Putamen (tissue), 1 donor: ENCODE data around the gene KLLN.
"Not testable (repeated sequence)": the region's sequence is repeated elsewhere in the genome, so short reads cannot be mapped to it uniquely, and the experiment has no call there.

Experiments used
- DNase-seq: peaks from one replicate; pipeline ENCODE4 v3.0.0-alpha.2; 2016; ENCODE audit warnings: low spot score

The KLLN gene, protein sequence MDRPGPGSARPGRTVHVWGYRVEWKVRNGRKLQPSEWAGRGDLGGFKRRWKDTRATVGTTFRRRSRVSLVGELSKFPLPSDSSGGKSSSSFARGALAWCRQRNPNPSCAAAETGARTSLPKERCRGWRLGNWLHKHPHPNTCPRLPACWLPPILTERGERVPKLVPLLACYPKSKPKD

DNA sequence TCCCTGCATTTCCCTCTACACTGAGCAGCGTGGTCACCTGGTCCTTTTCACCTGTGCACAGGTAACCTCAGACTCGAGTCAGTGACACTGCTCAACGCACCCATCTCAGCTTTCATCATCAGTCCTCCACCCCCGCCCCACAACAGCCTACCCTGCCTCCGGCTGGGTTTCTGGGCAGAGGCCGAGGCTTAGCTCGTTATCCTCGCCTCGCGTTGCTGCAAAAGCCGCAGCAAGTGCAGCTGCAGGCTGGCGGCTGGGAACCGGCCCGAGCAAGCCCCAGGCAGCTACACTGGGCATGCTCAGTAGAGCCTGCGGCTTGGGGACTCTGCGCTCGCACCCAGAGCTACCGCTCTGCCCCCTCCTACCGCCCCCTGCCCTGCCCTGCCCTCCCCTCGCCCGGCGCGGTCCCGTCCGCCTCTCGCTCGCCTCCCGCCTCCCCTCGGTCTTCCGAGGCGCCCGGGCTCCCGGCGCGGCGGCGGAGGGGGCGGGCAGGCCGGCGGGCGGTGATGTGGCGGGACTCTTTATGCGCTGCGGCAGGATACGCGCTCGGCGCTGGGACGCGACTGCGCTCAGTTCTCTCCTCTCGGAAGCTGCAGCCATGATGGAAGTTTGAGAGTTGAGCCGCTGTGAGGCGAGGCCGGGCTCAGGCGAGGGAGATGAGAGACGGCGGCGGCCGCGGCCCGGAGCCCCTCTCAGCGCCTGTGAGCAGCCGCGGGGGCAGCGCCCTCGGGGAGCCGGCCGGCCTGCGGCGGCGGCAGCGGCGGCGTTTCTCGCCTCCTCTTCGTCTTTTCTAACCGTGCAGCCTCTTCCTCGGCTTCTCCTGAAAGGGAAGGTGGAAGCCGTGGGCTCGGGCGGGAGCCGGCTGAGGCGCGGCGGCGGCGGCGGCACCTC, at the start of gene KLLN, which contains the start of gene PTEN:
Gene KLLN, minus strand, starts transcription at position 481 of the 891 bp plus-strand sequence. CDS start 1,046 bp downstream, outside the sequence.
Gene PTEN, plus strand, starts transcription at position 573 of the 891 bp plus-strand sequence. CDS start 845 bp downstream, outside the sequence.
- DNase-seq = peak; percentile 91

DNA sequence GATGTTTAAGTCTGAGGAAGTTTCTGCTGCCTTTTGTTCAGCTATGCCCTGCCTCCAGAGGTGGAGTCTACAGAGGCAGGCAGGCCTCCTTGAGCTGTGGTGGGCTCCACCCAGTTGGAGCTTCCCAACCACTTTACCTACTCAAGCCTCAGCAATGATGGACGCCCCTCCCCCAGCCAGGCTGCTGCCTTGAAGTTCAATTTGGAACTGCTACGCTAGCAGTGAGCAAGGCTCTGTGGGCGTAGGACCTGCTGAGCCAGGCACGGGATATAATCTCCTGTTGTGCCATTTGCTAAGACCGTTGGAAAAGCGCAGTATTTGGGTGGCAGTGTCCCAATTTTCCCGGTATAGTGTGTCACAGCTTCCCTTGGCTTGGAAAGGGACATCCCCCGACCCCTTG, 40.1 kb upstream of the KLLN start:
- DNase-seq = not testable (repeated sequence)

DNA sequence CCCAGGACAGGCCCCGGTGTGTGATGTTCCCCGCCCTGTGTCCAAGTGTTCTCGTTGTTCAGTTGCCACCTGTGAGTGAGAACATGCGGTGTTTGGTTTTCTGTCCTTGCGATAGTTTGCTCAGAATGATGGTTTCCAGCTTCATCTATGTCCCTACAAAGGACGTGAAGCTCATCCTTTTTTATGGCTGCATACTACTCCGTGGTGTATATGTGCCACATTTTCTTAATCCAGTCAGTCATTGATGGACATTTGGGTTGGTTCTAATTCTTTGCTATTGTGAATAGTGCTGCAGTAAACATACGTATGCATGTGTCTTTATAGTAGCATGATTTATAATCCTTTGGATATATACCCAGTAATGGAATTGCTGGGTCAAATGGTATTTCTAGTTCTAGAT, 34.6 kb upstream of the KLLN start:
- DNase-seq = not testable (repeated sequence)

DNA sequence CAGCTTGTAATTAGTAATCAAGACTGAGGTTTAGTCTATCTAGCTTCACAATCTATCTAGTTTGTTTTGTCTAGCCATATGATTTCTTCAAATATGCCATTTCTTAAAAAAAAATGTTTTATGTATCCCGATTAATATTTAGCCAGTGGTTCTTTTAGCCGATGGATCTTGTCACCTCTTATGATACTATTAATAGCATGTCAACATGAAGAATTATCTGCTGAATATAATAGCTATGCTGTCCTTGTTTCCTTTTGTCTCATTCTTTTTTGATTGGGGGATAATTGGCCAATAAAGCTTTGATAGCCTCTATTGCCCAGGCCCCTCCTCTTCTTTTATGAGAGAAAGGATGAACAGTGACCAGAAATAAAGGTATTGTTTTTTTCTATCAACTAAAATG, 32.9 kb upstream of the KLLN start:
- DNase-seq = no peak

DNA sequence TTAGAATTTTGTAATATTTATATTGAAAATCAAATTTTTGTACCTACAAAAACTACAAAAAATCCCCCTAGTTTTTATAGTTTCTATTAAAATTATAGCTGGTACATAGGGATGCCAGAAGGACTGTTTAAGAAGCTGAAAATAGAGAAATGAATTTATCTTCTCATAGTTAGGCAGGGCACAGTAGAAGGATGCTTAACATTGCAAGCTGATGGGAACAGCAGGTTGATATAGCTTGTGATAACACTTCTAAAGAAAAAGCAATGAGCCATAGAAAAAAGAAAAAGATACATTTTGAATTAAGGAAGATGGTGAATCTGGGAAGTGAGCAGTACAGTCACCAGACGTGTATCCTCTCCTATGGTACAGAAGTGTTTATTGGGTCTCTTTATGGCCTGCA, 32.1 kb upstream of the KLLN start:
- no peak for DNase-seq

DNA sequence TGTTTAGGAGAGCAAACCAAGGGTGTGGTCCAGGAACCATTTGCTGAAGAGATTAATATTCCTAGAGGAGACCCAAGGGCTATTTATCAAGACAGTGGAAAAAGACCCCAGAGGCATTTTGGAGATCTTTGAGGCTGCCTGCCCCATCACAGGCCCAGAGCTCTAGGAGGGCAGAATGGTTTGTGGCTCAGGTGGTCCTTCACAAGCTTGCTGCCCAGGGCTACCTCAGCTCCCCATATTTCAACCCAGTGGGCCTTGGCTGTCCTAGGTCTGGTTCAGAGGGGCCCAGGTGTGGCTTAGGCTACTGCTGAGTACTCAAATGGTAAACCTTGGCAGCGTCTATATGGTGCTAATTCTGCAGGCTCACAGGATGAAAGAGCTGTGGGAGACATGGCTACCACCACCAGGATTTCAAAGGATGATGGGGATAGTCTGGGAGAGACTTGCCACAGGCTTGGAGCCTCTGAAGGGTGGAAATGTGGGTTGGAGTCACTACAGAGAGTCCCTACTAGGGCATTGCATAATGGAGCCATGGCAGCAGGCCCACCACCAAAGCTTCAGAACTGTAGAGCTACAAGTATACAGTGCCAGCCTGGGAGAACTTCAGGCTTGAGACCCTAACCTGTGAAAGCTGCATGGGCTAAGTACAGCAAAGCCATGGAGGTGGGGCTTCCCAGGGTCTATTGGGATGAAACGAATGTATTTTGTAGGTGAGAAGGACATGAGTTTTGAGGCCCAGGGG, 24.4 kb upstream of the KLLN start:
- no peak for DNase-seq

DNA sequence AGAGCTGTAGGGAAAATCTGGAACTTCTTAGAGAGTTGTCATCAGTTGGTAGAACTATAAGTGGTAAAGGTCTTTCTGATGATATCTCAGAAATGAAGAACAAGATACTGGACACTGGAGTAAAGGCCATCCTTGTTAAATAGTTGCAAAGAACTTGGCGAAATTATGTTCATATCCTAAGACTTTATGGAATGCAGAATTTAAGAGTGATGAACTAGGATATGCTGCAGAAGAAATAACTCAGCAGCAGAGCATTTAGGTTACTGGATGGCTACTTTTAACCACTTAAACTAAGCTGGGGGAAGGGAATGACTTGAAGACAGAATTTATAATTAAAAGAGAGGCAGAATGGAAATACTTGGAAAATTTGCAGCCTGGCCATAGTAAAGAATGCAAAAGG, 23.8 kb upstream of the KLLN start:
- no peak for DNase-seq

DNA sequence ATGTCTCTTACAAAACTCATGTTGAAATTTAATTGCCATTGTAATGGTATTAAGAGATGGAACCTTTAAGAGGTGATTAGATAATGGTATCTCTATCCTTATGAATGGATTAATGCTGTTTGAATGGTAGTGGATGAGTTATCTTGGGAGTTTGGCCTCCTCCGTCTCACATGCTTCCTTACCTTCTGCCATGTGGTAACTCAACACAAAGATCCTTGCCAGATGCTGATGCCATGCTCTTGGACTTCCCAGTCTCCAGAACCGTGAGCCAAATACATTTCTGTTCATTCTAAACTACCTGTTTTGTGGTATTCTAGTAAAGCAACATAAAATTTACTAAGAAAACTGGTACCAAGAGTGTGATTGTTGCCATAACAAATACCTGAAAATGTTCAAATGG, 23.3 kb upstream of the KLLN start:
- no peak for DNase-seq

DNA sequence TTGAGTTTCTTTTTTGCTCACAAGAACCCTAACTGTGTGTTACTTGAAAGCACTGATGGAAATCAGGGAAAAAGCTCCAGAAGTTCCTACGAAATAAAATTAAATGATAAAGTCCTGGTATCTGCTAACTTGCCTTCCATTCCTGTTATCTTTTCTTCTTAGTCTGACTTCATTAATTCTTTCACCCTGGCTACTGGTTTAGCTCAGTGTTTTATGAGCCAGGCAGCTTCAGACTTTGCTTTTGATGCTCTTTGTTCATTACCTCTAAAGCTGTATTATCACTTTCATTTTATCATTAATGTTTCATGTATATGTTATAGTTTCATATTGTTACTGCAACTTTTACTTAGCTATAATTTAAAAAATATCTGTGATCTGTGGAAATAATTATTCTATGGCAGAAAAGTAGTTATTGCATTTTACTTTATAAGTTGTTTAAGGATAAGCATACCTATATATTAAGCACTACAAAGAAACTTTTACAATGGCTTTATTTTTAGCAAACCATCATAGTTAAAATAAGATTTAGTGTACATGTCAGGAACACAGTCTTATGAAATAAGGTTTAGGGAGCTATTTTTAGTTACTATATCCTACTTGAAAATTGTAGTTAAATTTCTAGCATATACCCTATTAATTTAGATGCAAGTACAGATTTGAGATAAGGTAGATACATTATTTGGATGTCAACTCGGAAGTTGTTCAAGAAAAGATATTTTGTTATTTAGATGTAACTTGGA, 19.4 kb upstream of the KLLN start:
- DNase-seq = no peak

DNA sequence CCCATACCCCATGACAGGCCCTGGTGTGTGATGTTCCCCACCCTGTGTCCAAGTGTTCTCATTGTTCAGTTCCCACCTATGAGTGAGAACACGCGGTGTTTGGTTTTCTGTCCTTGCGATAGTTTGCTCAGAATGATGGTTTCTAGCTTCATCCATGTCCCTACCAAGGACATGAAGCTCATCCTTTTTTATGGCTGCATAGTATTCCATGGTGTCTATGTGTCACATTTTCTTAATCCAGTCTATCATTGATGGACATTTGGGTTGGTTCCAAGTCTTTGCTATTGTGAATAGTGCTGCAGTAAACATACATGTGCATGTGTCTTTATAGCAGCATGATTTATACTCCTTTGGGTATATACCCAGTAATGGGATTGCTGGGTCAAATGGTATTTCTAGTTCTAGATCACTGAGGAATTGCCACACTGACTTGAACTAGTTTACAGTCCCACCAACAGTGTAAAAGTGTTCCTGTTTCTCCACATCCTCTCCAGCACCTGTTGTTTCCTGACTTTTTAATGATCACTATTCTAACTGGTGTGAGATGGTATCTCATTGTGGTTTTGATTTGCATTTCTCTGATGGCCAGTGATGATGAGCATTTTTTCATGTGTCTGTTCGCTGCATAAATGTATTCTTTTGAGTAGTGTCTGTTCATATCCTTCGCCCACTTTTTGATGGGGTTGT, 18.2 kb upstream of the KLLN start:
- not testable (repeated sequence) for DNase-seq

DNA sequence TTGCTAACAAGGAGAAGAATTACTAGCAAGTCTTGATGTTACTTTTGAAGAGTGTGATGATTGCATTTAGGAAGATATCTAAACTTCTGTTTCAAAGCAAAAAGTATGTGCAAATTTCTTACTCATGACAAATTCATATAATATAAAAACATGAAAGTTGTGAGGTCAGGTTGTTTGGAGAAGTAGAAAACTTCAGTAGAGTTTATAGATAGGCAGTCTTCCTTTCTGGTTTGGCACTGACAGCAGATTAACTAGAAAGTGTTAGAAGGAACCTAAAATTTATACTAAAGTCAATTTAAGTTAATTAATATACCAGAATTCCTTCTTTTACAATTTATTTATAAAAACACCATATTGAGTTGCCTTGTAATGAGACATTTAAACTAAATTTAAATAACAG, 17.0 kb upstream of the KLLN start:
- no peak for DNase-seq

DNA sequence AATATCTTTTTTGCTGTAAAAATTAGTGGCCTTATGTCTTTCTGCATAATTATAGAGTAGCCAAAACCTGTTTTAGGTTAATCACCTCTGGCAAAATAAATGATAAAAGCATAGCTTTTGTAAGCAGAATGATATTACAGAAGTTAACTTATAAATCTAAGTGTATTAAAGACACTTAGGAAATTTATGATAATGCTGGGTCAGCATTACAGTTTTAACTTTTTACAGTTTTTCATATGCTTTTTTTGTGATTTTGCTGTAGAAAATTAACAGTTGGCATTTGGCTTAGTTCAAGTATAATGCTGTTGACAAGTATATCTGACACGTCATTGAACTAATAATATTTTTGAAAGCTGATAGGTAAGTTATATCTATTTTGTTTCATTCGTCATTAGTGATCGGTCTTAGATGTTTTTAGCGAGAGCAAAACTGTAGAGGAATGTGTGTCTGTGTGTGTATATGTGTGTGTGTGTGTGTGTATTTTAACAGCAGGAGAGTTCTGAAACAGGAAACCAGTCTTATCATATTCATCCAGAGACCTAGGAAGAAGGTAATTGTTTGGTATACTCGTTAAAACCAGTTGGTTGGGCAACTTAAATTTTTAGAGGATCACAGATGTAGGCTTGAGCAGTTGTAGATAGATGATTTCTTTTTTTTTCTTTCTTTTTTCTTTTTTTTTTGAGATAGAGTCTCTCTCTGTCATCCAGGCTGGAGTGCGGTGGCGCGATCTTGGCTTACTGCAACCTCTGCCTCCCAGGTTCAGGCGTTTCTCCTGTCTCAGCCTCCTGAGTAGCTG, 15.5 kb upstream of the KLLN start:
- no peak for DNase-seq

DNA sequence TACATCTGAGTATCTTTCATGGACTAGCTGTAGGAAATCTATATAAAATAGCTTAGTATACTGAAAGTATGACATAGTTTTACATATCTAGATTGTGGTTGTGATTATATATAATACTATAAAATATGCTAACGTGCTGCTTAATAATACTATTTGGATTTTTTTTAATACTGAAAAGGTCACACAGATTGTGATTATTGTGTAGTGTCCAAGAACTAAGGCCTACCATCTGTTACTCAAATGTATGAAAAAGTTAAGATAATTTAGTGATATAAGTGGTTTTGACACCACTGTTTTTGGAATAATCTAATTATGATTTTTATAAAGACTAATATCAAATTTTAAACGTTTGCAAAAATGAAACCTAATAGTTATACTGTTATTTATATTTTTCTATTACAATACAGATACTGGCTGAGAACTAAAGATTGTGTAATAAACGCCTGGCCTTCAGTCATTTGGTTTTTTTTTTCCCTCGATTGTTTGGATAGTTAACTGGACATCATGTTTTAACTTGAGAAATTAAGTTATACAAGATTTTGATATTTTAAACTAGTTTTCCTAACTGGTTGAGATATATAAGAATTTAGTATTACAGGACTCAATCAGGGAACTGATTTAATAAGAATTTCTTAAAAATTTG, 12.7 kb upstream of the KLLN start:
- no peak for DNase-seq

DNA sequence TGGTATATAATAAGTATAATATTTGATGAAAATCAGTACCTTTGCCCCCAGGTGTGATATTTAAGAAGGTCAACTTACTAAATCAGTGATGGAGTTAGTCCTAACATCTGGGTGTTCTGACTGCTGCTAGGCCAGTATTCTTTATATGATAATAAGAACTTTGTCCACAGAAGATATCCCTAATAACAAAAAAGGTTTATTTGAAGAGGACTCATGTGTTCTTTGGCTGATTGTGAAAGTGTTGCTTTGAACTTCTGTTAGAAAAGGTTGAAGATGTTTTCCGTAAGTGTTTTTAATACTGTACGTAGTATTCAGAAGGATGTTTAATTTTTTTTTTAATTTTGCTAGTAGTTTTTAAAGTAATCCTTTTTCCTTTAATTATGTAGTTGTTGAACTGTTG, 10.3 kb upstream of the KLLN start:
- DNase-seq = no peak

DNA sequence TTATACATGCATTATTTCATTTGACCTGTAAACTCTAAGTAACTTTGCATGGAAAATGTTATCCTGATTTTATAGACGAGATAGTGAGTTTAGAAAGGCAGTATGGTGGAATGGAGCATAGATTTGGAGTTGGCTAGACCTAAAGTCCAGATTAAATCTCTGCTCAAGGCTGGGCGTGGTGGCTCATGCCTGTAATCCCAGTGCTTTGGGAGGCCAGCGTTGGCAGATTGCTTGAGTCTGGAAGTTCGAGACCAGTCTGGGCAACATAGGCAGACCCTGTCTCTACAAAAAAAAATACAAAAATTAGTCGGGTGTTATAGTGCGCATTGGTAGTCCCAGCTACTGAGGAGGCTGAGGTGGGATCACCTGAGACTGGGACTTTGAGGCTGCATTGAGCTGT, 9.5 kb upstream of the KLLN start:
- no peak for DNase-seq

DNA sequence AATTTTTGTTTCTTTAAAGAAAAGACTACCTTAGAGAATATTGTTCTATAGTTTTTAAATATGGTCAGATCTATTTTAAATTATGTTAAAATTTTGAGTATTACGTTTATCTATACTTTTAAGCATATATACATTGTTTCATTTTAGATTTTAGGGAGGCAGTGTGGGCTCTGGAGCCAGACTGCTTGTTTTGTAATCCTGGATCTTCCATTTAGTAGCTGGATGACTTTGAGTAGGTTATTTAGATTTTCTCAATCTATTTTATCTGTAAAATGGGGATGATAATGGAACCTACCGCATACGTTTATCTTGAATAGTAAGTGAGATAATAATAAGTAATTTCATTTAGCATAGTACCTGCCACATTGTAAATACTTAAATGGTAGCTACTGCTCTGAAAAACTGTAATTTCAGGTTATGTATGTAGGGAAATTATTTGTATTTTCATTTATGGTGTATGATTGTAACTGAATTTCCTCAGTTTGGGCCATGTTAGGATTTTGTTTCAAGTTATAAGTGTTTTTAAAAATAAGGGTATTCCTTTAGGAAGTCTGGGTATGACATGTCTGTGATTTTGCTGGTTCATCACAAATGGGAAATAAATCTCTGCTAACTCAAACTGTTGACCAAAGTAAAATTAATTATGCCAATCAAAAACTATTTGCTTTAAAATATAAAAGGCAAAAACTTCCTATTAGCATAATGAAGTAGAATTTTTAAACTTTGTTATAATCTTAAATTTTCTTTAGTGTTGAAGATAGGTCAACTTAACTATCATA, 6.6 kb upstream of the KLLN start:
- DNase-seq = no peak

DNA sequence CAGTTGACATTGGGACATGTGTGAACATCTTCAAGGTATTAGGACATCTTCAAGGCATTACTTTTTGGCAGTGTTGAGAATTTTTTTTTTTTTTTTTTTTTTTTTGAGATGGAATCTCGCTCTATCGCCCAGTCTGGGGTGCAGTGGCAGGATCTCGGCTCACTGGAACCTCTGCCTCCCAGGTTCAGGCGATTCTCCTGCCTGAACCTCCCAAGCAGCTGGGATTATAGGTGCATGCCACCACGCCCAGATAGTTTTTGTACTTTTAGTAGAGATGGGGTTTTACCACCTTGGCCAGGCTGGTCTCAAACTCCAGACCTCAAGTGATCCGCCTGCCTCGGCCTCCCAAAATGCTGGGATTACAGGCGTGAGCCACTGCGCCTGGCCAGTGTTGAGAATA, 5.8 kb upstream of the KLLN start:
- not testable (repeated sequence) for DNase-seq

DNA sequence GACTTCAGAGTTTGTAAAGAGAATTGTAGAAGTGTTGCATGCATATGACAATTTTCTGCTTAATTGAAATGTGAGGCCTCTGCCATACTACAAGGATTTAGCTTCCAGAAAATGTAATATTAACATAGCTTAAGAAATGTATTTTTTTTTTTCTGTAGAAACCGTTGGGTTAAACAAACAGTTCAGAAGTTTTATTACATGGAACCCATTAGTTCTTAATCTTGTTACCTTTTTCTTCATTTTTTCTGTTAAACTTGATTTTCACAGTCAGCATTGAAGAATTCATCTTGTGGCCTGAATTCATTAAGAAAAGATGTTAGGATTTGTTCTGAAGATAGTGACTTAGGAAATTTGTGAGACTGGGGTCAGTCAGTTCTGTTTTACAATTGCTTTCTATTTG, 4.9 kb upstream of the KLLN start:
- DNase-seq = no peak

DNA sequence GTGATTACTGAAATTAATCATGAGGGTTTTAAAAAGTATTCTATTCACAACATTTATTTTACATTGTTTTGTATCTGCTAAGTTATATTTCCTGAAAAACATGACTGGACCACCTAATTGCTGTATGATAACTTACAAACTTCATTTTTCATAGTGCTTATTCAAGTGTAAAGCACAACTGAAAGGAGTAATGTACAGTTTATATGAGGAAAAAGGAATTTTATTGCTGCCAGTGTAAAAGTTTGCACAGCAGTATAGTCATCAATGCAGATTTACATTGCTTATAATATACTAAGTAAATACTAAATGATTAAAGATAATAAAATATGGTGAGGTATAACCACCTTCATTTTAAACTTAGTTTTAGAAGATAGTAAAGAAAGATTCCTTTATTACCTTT, 4.1 kb upstream of the KLLN start:
- no peak for DNase-seq
